Neural progenitor cell (in vitro differentiated cells): Measurements from ENCODE around the gene MRPL33. TPM values are rescaled to one million over a fixed set of nuclear protein-coding genes. Genes with fewer than 3 reads are reported as not detected.
A peak's percentile ranks its signal among the peaks of the same experiment; 100 is the strongest.

Experiments used
- DNase-seq: peaks from one replicate; pipeline ENCODE4 v3.0.0-alpha.2; 2016; ENCODE audit warnings: low spot score
- H2AFZ ChIP-seq: fragments of 200-600 bp; sonication (generic); replicated peaks from 2 replicates; pipeline ENCODE4 v1.6.1; 2016; ENCODE audit warnings: antibody characterized with exemption
- H3F3A ChIP-seq: fragments of 200-600 bp; sonication (generic); 2 replicates; pipeline ENCODE4 v1.6.1; 2016; ENCODE audit warnings: antibody characterized with exemption, low read depth
- H3K27ac ChIP-seq: fragments of 200-600 bp; sonication (generic); 2 replicates; pipeline ENCODE4 v1.5.1; 2016; ENCODE audit warnings: mild to moderate bottlenecking
- H3K27me3 ChIP-seq: fragments of 200-600 bp; sonication (generic); 2 replicates; pipeline ENCODE4 v1.6.1; 2016; ENCODE audit warnings: mild to moderate bottlenecking, moderate library complexity
- H3K36me3 ChIP-seq: fragments of 200-600 bp; sonication (generic); 2 replicates; pipeline ENCODE4 v1.5.1; 2016
- H3K4me1 ChIP-seq: fragments of 200-600 bp; sonication (generic); 2 replicates; pipeline ENCODE4 v1.6.1; 2016; ENCODE audit warnings: mixed run types
- H3K4me2 ChIP-seq: fragments of 200-600 bp; sonication (generic); 2 replicates; pipeline ENCODE4 v1.6.1; 2016
- H3K4me3 ChIP-seq: fragments of 200-600 bp; sonication (generic); 2 replicates; pipeline ENCODE4 v1.5.1; 2016
- H3K79me2 ChIP-seq: fragments of 200-600 bp; sonication (generic); 2 replicates; pipeline ENCODE4 v1.6.1; 2016; ENCODE audit warnings: low read depth
- H3K9ac ChIP-seq: fragments of 200-600 bp; sonication (generic); 2 replicates; pipeline ENCODE4 v1.6.1; 2016
- H3K9me3 ChIP-seq: fragments of 200-600 bp; sonication (generic); 2 replicates; pipeline ENCODE4 v1.5.1; 2016; ENCODE audit warnings: low read depth
- H4K20me1 ChIP-seq: fragments of 200-600 bp; sonication (generic); 2 replicates; pipeline ENCODE4 v1.6.1; 2016; ENCODE audit warnings: low read depth
- H3K27ac Mint-ChIP-seq: 3 replicates; pipeline ENCODE4 v1.8.0; 2021; ENCODE audit warnings: mixed read lengths
- H3K27me3 Mint-ChIP-seq: 2 replicates; pipeline ENCODE4 v1.8.0; 2022; ENCODE audit warnings: low read depth, mild to moderate bottlenecking, inconsistent platforms, moderate library complexity, mixed read lengths; ENCODE audit not compliant: insufficient read depth
- H3K36me3 Mint-ChIP-seq: 3 replicates; pipeline ENCODE4 v1.8.0; 2021; ENCODE audit warnings: mixed read lengths
- H3K4me1 Mint-ChIP-seq: 3 replicates; pipeline ENCODE4 v1.8.0; 2021; ENCODE audit warnings: mixed read lengths
- H3K4me3 Mint-ChIP-seq: 3 replicates; pipeline ENCODE4 v1.8.0; 2021; ENCODE audit warnings: mild to moderate bottlenecking, moderate library complexity, mixed read lengths
- H3K9me3 Mint-ChIP-seq: 3 replicates; pipeline ENCODE4 v1.8.0; 2020; ENCODE audit warnings: mixed read lengths
- EZH2 ChIP-seq: fragments of 200-600 bp; sonication (generic); IDR thresholded peaks from 2 replicates; pipeline ENCODE4 v1.6.1; 2017; ENCODE audit warnings: antibody characterized with exemption, mild to moderate bottlenecking, moderate library complexity
- EZH2phosphoT487 ChIP-seq: fragments of 200-600 bp; sonication (generic); IDR thresholded peaks from 2 replicates; pipeline ENCODE4 v1.6.1; 2017; ENCODE audit warnings: antibody characterized with exemption
- total RNA-seq: library from RNA; depleted of rRNA; stranded (reverse); fragments of >200 nt; gene quantifications from 2 replicates; pipeline ENCODE4 v1.2.3, GENCODE V29; 2015; ENCODE audit warnings: low replicate concordance
- TF ChIP-seq, protein P1 (sequence below): fragments of 200-600 bp; sonication (generic); IDR thresholded peaks from 2 replicates; pipeline ENCODE4 v1.5.1; 2017; ENCODE audit warnings: antibody characterized with exemption, mild to moderate bottlenecking

Gene MRPL33
- total RNA-seq, 1 donor from 2014 or later, result 147 TPM

- H3K27ac Mint-ChIP-seq, result no peak overlapping the region
- peak; percentile 44 for TF ChIP-seq EZH2
- TF ChIP-seq, protein P1, sequence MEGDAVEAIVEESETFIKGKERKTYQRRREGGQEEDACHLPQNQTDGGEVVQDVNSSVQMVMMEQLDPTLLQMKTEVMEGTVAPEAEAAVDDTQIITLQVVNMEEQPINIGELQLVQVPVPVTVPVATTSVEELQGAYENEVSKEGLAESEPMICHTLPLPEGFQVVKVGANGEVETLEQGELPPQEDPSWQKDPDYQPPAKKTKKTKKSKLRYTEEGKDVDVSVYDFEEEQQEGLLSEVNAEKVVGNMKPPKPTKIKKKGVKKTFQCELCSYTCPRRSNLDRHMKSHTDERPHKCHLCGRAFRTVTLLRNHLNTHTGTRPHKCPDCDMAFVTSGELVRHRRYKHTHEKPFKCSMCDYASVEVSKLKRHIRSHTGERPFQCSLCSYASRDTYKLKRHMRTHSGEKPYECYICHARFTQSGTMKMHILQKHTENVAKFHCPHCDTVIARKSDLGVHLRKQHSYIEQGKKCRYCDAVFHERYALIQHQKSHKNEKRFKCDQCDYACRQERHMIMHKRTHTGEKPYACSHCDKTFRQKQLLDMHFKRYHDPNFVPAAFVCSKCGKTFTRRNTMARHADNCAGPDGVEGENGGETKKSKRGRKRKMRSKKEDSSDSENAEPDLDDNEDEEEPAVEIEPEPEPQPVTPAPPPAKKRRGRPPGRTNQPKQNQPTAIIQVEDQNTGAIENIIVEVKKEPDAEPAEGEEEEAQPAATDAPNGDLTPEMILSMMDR, result no peak
These were observed 36.1 kb upstream of the MRPL33 start for GRCh38 chr2:27735263-27735904.

GRCh38 chr2:27736031-27736889, 35.3 kb upstream of the MRPL33 start:
- H3K9ac ChIP-seq, result no peak overlapping the region
- H3K27me3 ChIP-seq, result peaks cover 8% of the 10 kb centered on the region
- H3F3A ChIP-seq, result peaks cover 23% of the 10 kb centered on the region
- H3K27ac ChIP-seq, result no peak overlapping the region
- H3K36me3 Mint-ChIP-seq, result no peaks in the 10 kb centered on the region
- H3K4me2 ChIP-seq, result peak overlapping the region; percentile 80
- peaks cover 12% of the 10 kb centered on the region for H3K27me3 Mint-ChIP-seq
- H3K4me3 Mint-ChIP-seq, result no peak overlapping the region
- DNase-seq, result no peak
- no peaks in the 10 kb centered on the region for H3K79me2 ChIP-seq
- no peak overlapping the region for H3K27ac Mint-ChIP-seq
- H3K9me3 Mint-ChIP-seq, result peaks cover 6% of the 10 kb centered on the region
- H3K9me3 ChIP-seq, result no peaks in the 10 kb centered on the region
- no peaks in the 10 kb centered on the region for H4K20me1 ChIP-seq
- H3K4me3 ChIP-seq, result no peak overlapping the region
- no peak for TF ChIP-seq EZH2phosphoT487
- TF ChIP-seq, protein P1, result no peak
- no peak for TF ChIP-seq EZH2
- H2AFZ ChIP-seq, result peak overlapping the region; percentile 98
- peaks cover 5% of the 10 kb centered on the region for H3K4me1 Mint-ChIP-seq
- H3K4me1 ChIP-seq, result peaks cover 10% of the 10 kb centered on the region
- H3K36me3 ChIP-seq, result no peaks in the 10 kb centered on the region

More at GRCh38 chr2:27735263-27735904, 36.1 kb upstream of the MRPL33 start:
- Histone ChIP-seq H3K9me3 (no peaks in the 10 kb centered on the region), H2AFZ (peak overlapping the region; percentile 98), H3F3A (peaks cover 23% of the 10 kb centered on the region), H3K9ac (no peak overlapping the region), H4K20me1 (no peaks in the 10 kb centered on the region), H3K79me2 (no peaks in the 10 kb centered on the region), H3K27me3 (peaks cover 8% of the 10 kb centered on the region), H3K4me3 (peak overlapping the region; percentile 42), H3K4me1 (peaks cover 10% of the 10 kb centered on the region), H3K36me3 (no peaks in the 10 kb centered on the region), H3K4me2 (peak overlapping the region; percentile 80), H3K27ac (no peak overlapping the region)
- Mint-ChIP-seq H3K4me3 (peak overlapping the region; percentile 23), H3K9me3 (peaks cover 6% of the 10 kb centered on the region), H3K27me3 (peaks cover 14% of the 10 kb centered on the region), H3K4me1 (peaks cover 7% of the 10 kb centered on the region), H3K36me3 (no peaks in the 10 kb centered on the region)
- peak; percentile 77 for DNase-seq

- H3K79me2 ChIP-seq, result no peaks in the 10 kb centered on the region
- H4K20me1 ChIP-seq, result no peaks in the 10 kb centered on the region
- H3K9ac ChIP-seq, result no peak overlapping the region
- H3K36me3 Mint-ChIP-seq, result no peaks in the 10 kb centered on the region
- peaks cover 8% of the 10 kb centered on the region for H3K27me3 ChIP-seq
- no peak overlapping the region for H2AFZ ChIP-seq
- no peak for TF ChIP-seq EZH2
- TF ChIP-seq, protein P1, result no peak
- TF ChIP-seq EZH2phosphoT487, result no peak
- peaks cover 10% of the 10 kb centered on the region for H3K4me1 ChIP-seq
- no peak for DNase-seq
- peaks cover 11% of the 10 kb centered on the region for H3K27me3 Mint-ChIP-seq
- no peaks in the 10 kb centered on the region for H3K36me3 ChIP-seq
- no peak overlapping the region for H3K4me2 ChIP-seq
- no peak overlapping the region for H3K27ac Mint-ChIP-seq
- peaks cover 4% of the 10 kb centered on the region for H3K4me1 Mint-ChIP-seq
- H3K4me3 ChIP-seq, result no peak overlapping the region
- H3F3A ChIP-seq, result peaks cover 23% of the 10 kb centered on the region
- no peaks in the 10 kb centered on the region for H3K9me3 ChIP-seq
- no peak overlapping the region for H3K27ac ChIP-seq
- H3K4me3 Mint-ChIP-seq, result no peak overlapping the region
- peaks cover 6% of the 10 kb centered on the region for H3K9me3 Mint-ChIP-seq
These were observed 34.7 kb upstream of the MRPL33 start for GRCh38 chr2:27736890-27737204.
